Measurements from ENCODE around the gene UTS2. TPM values are rescaled to one million over a fixed set of nuclear protein-coding genes. Genes with fewer than 3 reads are reported as not detected.

The UTS2 gene
- total RNA-seq, 1 donor from 2014 or later, result not detected

GRCh38 chr1:7856345-7856744 lies 3.5 kb upstream of the UTS2 start:
- peaks cover 24% of the 10 kb centered on the region for H3K27me3 Mint-ChIP-seq
- H3K4me3 Mint-ChIP-seq (ENCODE audit: low read depth), result no peak overlapping the region
- no peak for TF ChIP-seq CTCF (IDR thresholded peaks at IDR 0.05; ENCODE audit: unreplicated experiment)
- peaks cover 8% of the 10 kb centered on the region for H3K4me1 Mint-ChIP-seq (ENCODE audit: low read depth)
- DNase-seq (ENCODE audit: low spot score, unreplicated experiment), result no peak
- no peaks in the 10 kb centered on the region for H3K36me3 Mint-ChIP-seq (ENCODE audit: insufficient read depth)
- H3K27ac Mint-ChIP-seq, result no peak overlapping the region
- no peaks in the 10 kb centered on the region for H3K9me3 Mint-ChIP-seq (ENCODE audit: low read depth)

- peaks cover 9% of the 10 kb centered on the region for H3K4me1 Mint-ChIP-seq (ENCODE audit: low read depth)
- H3K4me3 Mint-ChIP-seq (ENCODE audit: low read depth), result no peak overlapping the region
- no peaks in the 10 kb centered on the region for H3K9me3 Mint-ChIP-seq (ENCODE audit: low read depth)
- peaks cover 37% of the 10 kb centered on the region for H3K27me3 Mint-ChIP-seq
- no peak overlapping the region for H3K27ac Mint-ChIP-seq
- H3K36me3 Mint-ChIP-seq (ENCODE audit: insufficient read depth), result no peaks in the 10 kb centered on the region
- TF ChIP-seq CTCF (IDR thresholded peaks at IDR 0.05; ENCODE audit: unreplicated experiment), result no peak
- DNase-seq (ENCODE audit: low spot score, unreplicated experiment), result no peak
These were observed 790 bp upstream of the UTS2 start for GRCh38 chr1:7853684-7854026.

- DNase-seq (ENCODE audit: low spot score, unreplicated experiment), result no peak
- TF ChIP-seq CTCF (IDR thresholded peaks at IDR 0.05; ENCODE audit: unreplicated experiment), result no peak
- Mint-ChIP-seq H3K36me3 (ENCODE audit: insufficient read depth) (no peaks in the 10 kb centered on the region), H3K4me3 (ENCODE audit: low read depth) (no peak overlapping the region), H3K27ac (no peak overlapping the region), H3K4me1 (ENCODE audit: low read depth) (peaks cover 9% of the 10 kb centered on the region), H3K9me3 (ENCODE audit: low read depth) (no peaks in the 10 kb centered on the region), H3K27me3 (peaks cover 33% of the 10 kb centered on the region)
These were observed 2.1 kb downstream of the UTS2 start for GRCh38 chr1:7850786-7851185.

GRCh38 chr1:7847599-7847998 lies 5.3 kb downstream of the UTS2 start:
- peaks cover 19% of the 10 kb centered on the region for H3K27me3 Mint-ChIP-seq
- no peak for TF ChIP-seq CTCF (IDR thresholded peaks at IDR 0.05; ENCODE audit: unreplicated experiment)
- no peak overlapping the region for H3K27ac Mint-ChIP-seq
- H3K4me3 Mint-ChIP-seq (ENCODE audit: low read depth), result no peak overlapping the region
- no peak for DNase-seq (ENCODE audit: low spot score, unreplicated experiment)
- H3K36me3 Mint-ChIP-seq (ENCODE audit: insufficient read depth), result no peaks in the 10 kb centered on the region
- peaks cover 2% of the 10 kb centered on the region for H3K4me1 Mint-ChIP-seq (ENCODE audit: low read depth)
- H3K9me3 Mint-ChIP-seq (ENCODE audit: low read depth), result no peaks in the 10 kb centered on the region

GRCh38 chr1:7846656-7847055 lies 6.2 kb downstream of the UTS2 start:
- peaks cover 18% of the 10 kb centered on the region for H3K27me3 Mint-ChIP-seq
- no peaks in the 10 kb centered on the region for H3K9me3 Mint-ChIP-seq (ENCODE audit: low read depth)
- no peaks in the 10 kb centered on the region for H3K36me3 Mint-ChIP-seq (ENCODE audit: insufficient read depth)
- no peak for TF ChIP-seq CTCF (IDR thresholded peaks at IDR 0.05; ENCODE audit: unreplicated experiment)
- DNase-seq (ENCODE audit: low spot score, unreplicated experiment), result no peak
- peaks cover 1% of the 10 kb centered on the region for H3K4me1 Mint-ChIP-seq (ENCODE audit: low read depth)
- no peak overlapping the region for H3K27ac Mint-ChIP-seq
- H3K4me3 Mint-ChIP-seq (ENCODE audit: low read depth), result no peak overlapping the region

Data from progenitor cell of endocrine pancreas (in vitro differentiated cells).